ENCODE data around the gene AP2S1.

DNA sequence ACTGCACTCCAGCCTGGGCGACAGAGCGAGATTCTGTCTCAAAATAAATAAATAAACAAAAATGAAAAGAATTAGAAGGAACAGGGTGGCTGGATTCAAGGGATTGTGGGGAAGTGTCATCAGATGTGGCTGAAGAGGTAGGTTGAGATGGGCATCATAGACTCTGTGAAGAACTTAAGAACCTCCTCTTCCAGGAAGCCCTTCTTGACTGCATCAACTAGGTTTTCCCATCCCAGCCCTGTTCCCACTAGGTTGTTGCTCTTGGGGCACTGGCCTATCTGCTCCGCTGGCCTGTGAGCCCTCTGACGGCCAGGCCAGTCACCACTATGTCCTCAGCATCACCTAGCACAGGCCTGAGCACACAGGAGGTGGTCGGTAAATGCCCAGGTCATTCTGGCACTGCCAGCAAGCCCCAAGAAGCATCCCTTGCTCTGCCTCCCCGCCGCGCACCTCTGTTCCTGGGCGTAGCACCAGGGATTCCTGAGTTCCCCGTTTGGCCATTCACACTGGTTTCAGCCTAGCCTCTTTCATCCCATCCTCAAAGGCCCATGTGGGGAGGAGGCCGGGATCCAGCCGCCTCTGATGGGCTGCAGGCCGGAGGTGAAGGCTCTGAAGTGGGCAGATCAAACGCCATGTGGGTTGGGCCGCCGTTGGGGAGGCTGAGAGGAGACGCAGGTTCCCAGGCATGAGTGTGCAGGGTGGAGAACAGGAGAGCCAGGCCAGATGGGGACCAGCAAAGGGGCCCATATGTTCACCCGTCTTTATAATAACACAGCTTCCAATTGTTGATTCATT is 34.6 kb downstream of the AP2S1 start:
- TF ChIP-seq POLR2A (IDR thresholded peaks at IDR 0.05) (no peak), CTCF (IDR thresholded peaks at IDR 0.05) (no peak)

All from body of pancreas (tissue), 4 donors.